Hepatocyte (in vitro differentiated cells): ENCODE measurements around the gene DRC1. TPM values are rescaled to one million over a fixed set of nuclear protein-coding genes. Genes with fewer than 3 reads are reported as not detected.

Source experiments
- DNase-seq: peaks from one replicate; pipeline ENCODE4 v3.0.0-alpha.2; 2016; ENCODE audit warnings: low spot score
- H2AFZ ChIP-seq: fragments of 200-600 bp; sonication (generic); 2 replicates; pipeline ENCODE4 v1.6.0; 2016; ENCODE audit warnings: antibody characterized with exemption, mild to moderate bottlenecking
- H3K27ac ChIP-seq: fragments of 200-600 bp; sonication (generic); 2 replicates; pipeline ENCODE4 v1.5.1; 2016; ENCODE audit warnings: mild to moderate bottlenecking
- H3K27me3 ChIP-seq: fragments of 200-600 bp; sonication (generic); 2 replicates; pipeline ENCODE4 v1.6.1; 2016
- H3K36me3 ChIP-seq: fragments of 200-600 bp; sonication (generic); replicated peaks from 2 replicates; pipeline ENCODE4 v1.5.1; 2016; ENCODE audit warnings: low read depth; ENCODE audit not compliant: insufficient read depth
- H3K4me1 ChIP-seq: fragments of 200-600 bp; sonication (generic); 2 replicates; pipeline ENCODE4 v1.5.1; 2016; ENCODE audit warnings: mild to moderate bottlenecking, moderate library complexity; ENCODE audit not compliant: insufficient read depth
- H3K4me2 ChIP-seq: fragments of 200-600 bp; sonication (generic); 2 replicates; pipeline ENCODE4 v1.6.0; 2016
- H3K4me3 ChIP-seq: fragments of 200-600 bp; sonication (generic); 2 replicates; pipeline ENCODE4 v1.5.1; 2016; ENCODE audit warnings: mild to moderate bottlenecking
- H3K79me2 ChIP-seq: fragments of 200-600 bp; sonication (generic); 2 replicates; pipeline ENCODE4 v1.6.0; 2017; ENCODE audit warnings: mild to moderate bottlenecking
- H3K9me2 ChIP-seq: fragments of 200-600 bp; sonication (generic); replicated peaks from 2 replicates; pipeline ENCODE4 v1.6.0; 2017; ENCODE audit warnings: mild to moderate bottlenecking; ENCODE audit not compliant: insufficient read depth
- H3K9me3 ChIP-seq: fragments of 200-600 bp; sonication (generic); 2 replicates; pipeline ENCODE4 v1.5.1; 2016; ENCODE audit warnings: low read depth, mild to moderate bottlenecking
- H4K20me1 ChIP-seq: fragments of 200-600 bp; sonication (generic); 2 replicates; pipeline ENCODE4 v1.6.0; 2016; ENCODE audit warnings: mild to moderate bottlenecking; ENCODE audit not compliant: insufficient read depth, poor library complexity, severe bottlenecking
- CTCF ChIP-seq: fragments of 200-600 bp; sonication (generic); IDR thresholded peaks from 2 replicates; pipeline ENCODE4 v1.5.1; 2016; ENCODE audit warnings: antibody characterized with exemption, mild to moderate bottlenecking; ENCODE audit not compliant: poor library complexity
- EZH2 ChIP-seq: fragments of 200-600 bp; sonication (generic); IDR thresholded peaks from 2 replicates; pipeline ENCODE4 v1.6.1; 2016; ENCODE audit warnings: antibody characterized with exemption, mild to moderate bottlenecking, borderline replicate concordance
- EZH2phosphoT487 ChIP-seq: fragments of 200-600 bp; sonication (generic); IDR thresholded peaks from one replicate; pipeline ENCODE4 v1.6.1; 2018; ENCODE audit warnings: antibody characterized with exemption, mild to moderate bottlenecking, low read depth, moderate library complexity; ENCODE audit not compliant: unreplicated experiment, severe bottlenecking
- WGBS: methylation state at CpG from one replicate; pipeline ENCODE4 v1.1.6; 2016; ENCODE audit warnings: low lambda C conversion rate; ENCODE audit errors: missing lambda C conversion rate; 5-methylcytosine and 5-hydroxymethylcytosine counted together
- polyA plus RNA-seq: library from polyadenylated mRNA; unstranded; fragments of >200 nt; fragmentation: Nextera tagmentation; extraction: Ambion mirVana; gene quantifications from 2 replicates; pipeline ENCODE4 v1.2.1, GENCODE V29; 2016
- total RNA-seq: library from RNA; depleted of rRNA; stranded (reverse); fragments of >200 nt; gene quantifications from 2 replicates; pipeline ENCODE4 v1.2.3, GENCODE V29; 2014

The DRC1 gene
- total and polyA plus RNA-seq, 2 experiments from 2014 or later: 0.06 TPM; not detected in 1

DNA sequence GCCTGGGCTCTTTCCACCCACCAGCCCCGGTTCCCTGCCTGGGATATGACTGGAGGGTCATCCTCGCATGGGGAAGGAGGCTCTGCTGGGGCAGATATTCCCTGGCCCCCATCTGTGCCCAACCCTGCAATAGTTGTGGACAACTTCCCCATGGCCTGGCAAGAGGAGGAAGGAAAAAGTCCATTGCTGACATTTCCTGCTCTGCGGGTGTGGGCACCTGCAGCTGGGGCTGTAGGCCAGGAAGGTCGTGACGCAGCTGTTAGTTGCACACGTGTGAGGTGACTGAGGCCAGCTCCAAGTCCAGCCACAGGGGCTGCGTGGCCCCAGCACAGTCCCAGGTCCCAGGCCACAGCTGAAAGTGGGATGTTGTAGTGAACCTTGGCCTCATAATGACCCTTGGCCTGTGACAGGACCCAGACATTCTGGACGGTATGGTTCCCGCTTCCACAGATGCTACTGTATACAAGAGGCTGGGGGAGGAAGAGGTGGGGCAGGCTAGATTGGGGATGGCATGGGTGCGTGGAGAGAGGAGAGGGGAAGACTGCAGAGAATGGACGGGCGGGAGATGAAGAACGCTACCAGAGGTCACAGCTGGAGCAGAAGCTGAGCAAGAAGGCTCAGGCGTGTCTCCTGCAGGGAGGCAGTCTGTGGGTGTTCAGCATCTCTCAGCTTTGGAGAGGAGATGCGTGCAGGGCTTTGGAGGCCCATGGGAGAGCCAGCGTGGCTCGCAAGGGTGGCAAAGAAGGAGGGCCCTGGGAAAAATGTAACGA, 54.1 kb downstream of the DRC1 start:
- H4K20me1 ChIP-seq: no peaks in the 10 kb centered on the region
- H3K27me3 ChIP-seq: no peaks in the 10 kb centered on the region
- no peaks in the 10 kb centered on the region for H3K9me2 ChIP-seq
- no peaks in the 10 kb centered on the region for H3K79me2 ChIP-seq
- H3K4me1 ChIP-seq: peaks cover 29% of the 10 kb centered on the region
- H3K27ac ChIP-seq: peak overlapping the region; percentile 98
- DNase-seq: no peak
- H3K9me3 ChIP-seq: no peaks in the 10 kb centered on the region
- no peak overlapping the region for H2AFZ ChIP-seq
- H3K4me3 ChIP-seq: no peak overlapping the region
- H3K4me2 ChIP-seq: peak overlapping the region; percentile 48
- no peaks in the 10 kb centered on the region for H3K36me3 ChIP-seq
- WGBS: 81% methylated on average over 16 of the region's 18 CpGs
- TF ChIP-seq CTCF (no peak), EZH2phosphoT487 (no peak), EZH2 (no peak)

GRCh38 chr2:26456440-26457250, 54.9 kb downstream of the DRC1 start:
- 73% methylated on average over 10 of the region's 10 CpGs for WGBS
- Histone ChIP-seq H3K9me2 (no peaks in the 10 kb centered on the region), H3K27ac (peak overlapping the region; percentile 98), H3K4me1 (peaks cover 29% of the 10 kb centered on the region), H3K4me3 (no peak overlapping the region), H3K4me2 (peak overlapping the region; percentile 48), H4K20me1 (no peaks in the 10 kb centered on the region), H2AFZ (no peak overlapping the region), H3K79me2 (no peaks in the 10 kb centered on the region), H3K9me3 (no peaks in the 10 kb centered on the region), H3K27me3 (no peaks in the 10 kb centered on the region), H3K36me3 (no peaks in the 10 kb centered on the region)
- DNase-seq: peak; percentile 87
- TF ChIP-seq EZH2phosphoT487 (no peak), CTCF (no peak), EZH2 (no peak)

GRCh38 chr2:26457251-26457666, 55.5 kb downstream of the DRC1 start:
- Histone ChIP-seq H3K4me1 (peaks cover 29% of the 10 kb centered on the region), H3K4me3 (no peak overlapping the region), H3K36me3 (no peaks in the 10 kb centered on the region), H3K9me3 (no peaks in the 10 kb centered on the region), H3K4me2 (no peak overlapping the region), H3K27me3 (no peaks in the 10 kb centered on the region), H3K27ac (peak overlapping the region; percentile 98), H4K20me1 (no peaks in the 10 kb centered on the region), H2AFZ (no peak overlapping the region), H3K9me2 (no peaks in the 10 kb centered on the region), H3K79me2 (no peaks in the 10 kb centered on the region)
- TF ChIP-seq CTCF (no peak), EZH2 (no peak), EZH2phosphoT487 (no peak)
- WGBS: 55% methylated on average over 11 of the region's 11 CpGs
- DNase-seq: no peak
